HepG2 (cell line): ENCODE measurements around the gene MRPL36. TPM values are rescaled to one million over a fixed set of nuclear protein-coding genes. Genes with fewer than 3 reads are reported as not detected.

Experiments
- ATAC-seq: fragments of 200-7000 bp; cut with Tn5 transposase; 3 replicates; pipeline ENCODE4 v1.9.1; 2020; ENCODE audit warnings: mild to moderate bottlenecking, moderate library complexity
- BruUV-seq: library from RNA; stranded (reverse); fragments of 400-500 nt; replicated peaks from 2 replicates; lab custom pipeline; 2021; lab: Mats Ljungman, UMichigan
- CTCF ChIA-PET: fragments of 300-600 bp; formaldehyde crosslinking; extraction: SDS; loops from one replicate; lab custom pipeline; 2021; ENCODE audit warnings: low total read pairs, inconsistent platforms, low intra/inter-chr PET ratio; lab: Yijun Ruan, JAX
- POLR2A ChIA-PET: fragments of 350-600 bp; sonication (Branson Sonifier 250); formaldehyde crosslinking; loops from one replicate; lab custom pipeline; 2020; ENCODE audit warnings: antibody characterized with exemption, inconsistent platforms; lab: Yijun Ruan, JAX
- DNase-seq: peaks from one replicate; pipeline ENCODE4 v3.0.0-alpha.2; 2015; ENCODE audit warnings: low spot score
- FAIRE-seq: peaks from 3 replicates; lab custom pipeline; 2011; peaks lifted over from hg19 to GRCh38; lab: Jason Lieb, UNC
- H2AFZ ChIP-seq: one replicate; pipeline ENCODE4 v1.6.1; 2011; ENCODE audit warnings: low read length, inconsistent platforms
- H3K27ac ChIP-seq: fragments of 300-600 bp; 3 replicates; pipeline ENCODE4 v1.8.0; 2011; ENCODE audit warnings: mixed run types, mild to moderate bottlenecking, mixed read lengths, low read length, inconsistent platforms; ENCODE audit not compliant: insufficient read depth; ENCODE audit errors: extremely low read length
- H3K27me3 ChIP-seq, 2 experiments: fragments of 200-600 bp in 1 of 2; 2 replicates in 1 of 2; 3 replicates in 1 of 2; pipeline versions ENCODE4 v1.6.0 to v1.8.0; 2011; ENCODE audit warnings: low read length in 2 of 2, mild to moderate bottlenecking in 2 of 2, moderate library complexity in 2 of 2, inconsistent platforms in 1 of 2; ENCODE audit not compliant: insufficient read depth in 2 of 2, control insufficient read depth in 1 of 2
- H3K36me3 ChIP-seq, 2 experiments: fragments of 200-600 bp in 1 of 2; replicated peaks in 1 of 2; 2 replicates in 1 of 2; 3 replicates in 1 of 2; pipeline versions ENCODE4 v1.5.1 to v1.8.0; 2011; ENCODE audit warnings: low read length in 2 of 2, inconsistent platforms in 1 of 2; ENCODE audit not compliant: insufficient read depth in 2 of 2, control insufficient read depth in 1 of 2
- H3K4me1 ChIP-seq: 2 replicates; pipeline ENCODE4 v1.5.1; 2012; ENCODE audit warnings: low read length, inconsistent platforms; ENCODE audit not compliant: insufficient read depth
- H3K4me2 ChIP-seq: 2 replicates; pipeline ENCODE4 v1.6.0; 2011; ENCODE audit warnings: low read depth, low read length, inconsistent platforms
- H3K4me3 ChIP-seq, 3 experiments: fragments of 200-600 bp in 1 of 3; sonication (generic), shearing (Covaris generic) in 1 of 3; replicated peaks in 1 of 3; 2 replicates each; pipeline ENCODE4 v1.5.1; 2011 to 2016; ENCODE audit warnings: low read length in 3 of 3, inconsistent platforms in 2 of 3, low read depth in 2 of 3, mild to moderate bottlenecking in 2 of 3, control low read depth in 1 of 3, mixed read lengths in 1 of 3; ENCODE audit not compliant: insufficient read depth in 1 of 3
- H3K79me2 ChIP-seq: one replicate; pipeline ENCODE4 v1.6.1; 2011; ENCODE audit warnings: low read length, inconsistent platforms; ENCODE audit not compliant: insufficient read depth
- H3K9ac ChIP-seq: 2 replicates; pipeline ENCODE4 v1.6.0; 2011; ENCODE audit warnings: mild to moderate bottlenecking, low read depth, low read length, inconsistent platforms; ENCODE audit not compliant: insufficient read depth
- H3K9me3 ChIP-seq: 2 replicates; pipeline ENCODE4 v1.5.1; 2012; ENCODE audit warnings: mild to moderate bottlenecking, low read length
- H4K20me1 ChIP-seq: 2 replicates; pipeline ENCODE4 v1.6.0; 2011; ENCODE audit warnings: inconsistent platforms, mild to moderate bottlenecking, low read length, moderate library complexity; ENCODE audit not compliant: insufficient read depth
- CREB1 ChIP-seq, 2 experiments: fragments of 450-650 bp in 1 of 2; IDR thresholded peaks; 2 replicates each; pipeline ENCODE4 v1.6.1; 2016 to 2017; ENCODE audit warnings: control low read depth in 1 of 2, mild to moderate bottlenecking in 1 of 2, missing compliant biosample characterization in 1 of 2, missing genetic modification characterization in 1 of 2
- EHMT2 ChIP-seq: fragments of 200-600 bp; sonication (generic); IDR thresholded peaks from 2 replicates; pipeline ENCODE4 v1.7.0; 2017; ENCODE audit warnings: antibody characterized with exemption, low read depth, low read length, borderline replicate concordance
- HNRNPLL ChIP-seq: fragments of 200-400 bp; formaldehyde crosslinking; IDR thresholded peaks from 2 replicates; pipeline ENCODE4 v1.6.1; 2017; ENCODE audit warnings: mild to moderate bottlenecking, low read depth, low read length; ENCODE audit not compliant: poor library complexity, severe bottlenecking
- TEAD2 ChIP-seq: sonication (generic); formaldehyde crosslinking; IDR thresholded peaks from 2 replicates; pipeline ENCODE4 v1.9.0; 2021; ENCODE audit warnings: missing genetic modification reagents
- TOE1 ChIP-seq: sonication (generic); formaldehyde crosslinking; IDR thresholded peaks from 2 replicates; pipeline ENCODE4 v1.4.0; 2020; ENCODE audit warnings: mild to moderate bottlenecking, missing genetic modification reagents
- ZBTB3 ChIP-seq: sonication (generic); formaldehyde crosslinking; IDR thresholded peaks from 2 replicates; pipeline ENCODE4 v1.4.0; 2020; ENCODE audit warnings: low read depth, mild to moderate bottlenecking, moderate library complexity, missing genetic modification reagents, borderline replicate concordance
- ZNF276 ChIP-seq: sonication (generic); formaldehyde crosslinking; IDR thresholded peaks from 2 replicates; pipeline ENCODE4 v1.4.0; 2020; ENCODE audit warnings: mild to moderate bottlenecking, low read depth, missing genetic modification reagents
- ZNF652 ChIP-seq: IDR thresholded peaks from 2 replicates; pipeline ENCODE4 v1.6.1; 2016; ENCODE audit warnings: low read depth, borderline replicate concordance
- ZSCAN20 ChIP-seq: sonication (generic); formaldehyde crosslinking; IDR thresholded peaks from 2 replicates; pipeline ENCODE4 v1.4.0; 2020; ENCODE audit warnings: missing genetic modification reagents, mild to moderate bottlenecking, borderline replicate concordance
- ZSCAN22 ChIP-seq: sonication (generic); formaldehyde crosslinking; IDR thresholded peaks from 2 replicates; pipeline ENCODE4 v1.4.0; 2020; ENCODE audit warnings: mild to moderate bottlenecking, missing genetic modification reagents
- WGBS: methylation state at CpG from one replicate; pipeline ENCODE4 v1.1.6; 2017; ENCODE audit warnings: low lambda C conversion rate; 5-methylcytosine and 5-hydroxymethylcytosine counted together
- in situ Hi-C: cut with HindIII; loops from 2 replicates; pipeline ENCODE4 v1.10.0; 2017; ENCODE audit warnings: low pct_unique_long_range_greater_than_20kb; ENCODE audit not compliant: extremely low pct_ligation_motif_present
- intact Hi-C: fragments of 100-400 bp; cut with micrococcal nuclease; formaldehyde crosslinking; loops from one replicate; pipeline ENCODE4 v1.10.0; 2022; ENCODE audit not compliant: unreplicated experiment
- polyA plus RNA-seq, 8 experiments: library from polyadenylated mRNA; depleted of rRNA in 3 of 8; stranded (reverse) in 7 of 8; unstranded in 1 of 8; fragments of >200 nt; fragmentation: Illumina TruSeq in 4 of 8; extraction: Trizol in 4 of 8; gene quantifications; 2 replicates each; pipeline versions ENCODE4 v1.2.1 to v1.2.3, GENCODE V29; 2011 to 2016; ENCODE audit warnings: low read depth in 4 of 8, missing spikeins in 1 of 8, mixed read lengths in 1 of 8; ENCODE audit not compliant: insufficient read depth in 1 of 8
- total RNA-seq, 5 experiments: library from RNA; depleted of rRNA; stranded (reverse); fragments of >200 nt; fragmentation: Illumina TruSeq; extraction: Trizol; gene quantifications; 2 replicates each; pipeline ENCODE4 v1.2.3, GENCODE V29; 2016; ENCODE audit warnings: low read depth in 1 of 5

MRPL36 gene
- total and polyA plus RNA-seq, 2 of the 13 experiments (the other 11 are each of a cell fraction or from before 2014, with no cell fraction given) = 71.3 to 113 TPM

DNA sequence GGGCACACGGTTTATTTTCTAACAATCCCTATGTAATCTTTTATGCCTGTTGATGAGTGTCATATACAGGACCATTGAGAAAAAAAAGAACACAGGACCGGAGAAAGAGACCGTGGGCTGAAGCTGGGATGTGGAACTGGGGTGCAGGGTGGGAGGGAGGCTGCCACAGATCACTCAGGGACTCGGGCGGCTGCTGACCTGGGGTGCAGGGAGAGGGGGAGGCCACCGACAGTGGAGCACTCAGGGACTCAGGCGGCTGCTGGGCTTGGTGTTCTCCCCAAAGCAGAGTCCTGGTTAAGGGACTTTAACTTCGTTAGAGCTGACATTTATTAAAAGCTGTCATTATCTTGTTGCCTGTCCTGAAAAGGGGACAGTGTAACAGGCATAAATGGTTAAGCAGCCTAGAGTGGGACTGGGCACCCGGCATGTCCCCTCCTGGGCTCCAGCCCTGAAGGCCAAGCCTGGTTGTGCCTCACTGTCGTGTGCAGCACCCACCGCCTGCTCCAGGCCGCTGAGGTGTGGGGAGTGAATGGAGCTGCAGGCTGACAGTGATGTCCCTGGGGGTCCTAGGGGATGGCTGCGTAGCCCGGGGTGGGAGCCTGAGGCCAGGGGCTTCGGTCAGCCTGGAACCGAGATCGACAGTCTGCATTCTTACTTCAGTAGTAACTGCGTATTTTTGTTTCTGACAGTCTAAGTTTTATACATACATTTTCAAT lies 15.6 kb upstream of the MRPL36 start:
- no peak overlapping the region for H3K9ac ChIP-seq
- no peaks in the 10 kb centered on the region for H3K79me2 ChIP-seq
- intact Hi-C loops (no loop called here), in situ Hi-C loops (no loop called here)
- POLR2A ChIA-PET = no interaction called here
- CTCF ChIA-PET = no interaction called here
- no peak overlapping the region for H3K27ac ChIP-seq
- no TSS peak for BruUV-seq
- H3K4me2 ChIP-seq = no peak overlapping the region
- DNase-seq = no peak
- no peak overlapping the region for H3K4me3 ChIP-seq
- no peaks in the 10 kb centered on the region for H3K9me3 ChIP-seq
- no peaks in the 10 kb centered on the region for H4K20me1 ChIP-seq
- 98% methylated on average over 15 of the region's 18 CpGs for WGBS
- no peak for TF ChIP-seq ZNF652
- no peak overlapping the region for H2AFZ ChIP-seq
- FAIRE-seq = no peak
- no peaks in the 10 kb centered on the region for H3K4me1 ChIP-seq
- H3K36me3 ChIP-seq = peaks cover 30 to 65% of the 10 kb centered on the region in 2 experiments
- peak; percentile 22; the same call in 1 of the 3 replicates for ATAC-seq
- no peaks in the 10 kb centered on the region for H3K27me3 ChIP-seq

DNA sequence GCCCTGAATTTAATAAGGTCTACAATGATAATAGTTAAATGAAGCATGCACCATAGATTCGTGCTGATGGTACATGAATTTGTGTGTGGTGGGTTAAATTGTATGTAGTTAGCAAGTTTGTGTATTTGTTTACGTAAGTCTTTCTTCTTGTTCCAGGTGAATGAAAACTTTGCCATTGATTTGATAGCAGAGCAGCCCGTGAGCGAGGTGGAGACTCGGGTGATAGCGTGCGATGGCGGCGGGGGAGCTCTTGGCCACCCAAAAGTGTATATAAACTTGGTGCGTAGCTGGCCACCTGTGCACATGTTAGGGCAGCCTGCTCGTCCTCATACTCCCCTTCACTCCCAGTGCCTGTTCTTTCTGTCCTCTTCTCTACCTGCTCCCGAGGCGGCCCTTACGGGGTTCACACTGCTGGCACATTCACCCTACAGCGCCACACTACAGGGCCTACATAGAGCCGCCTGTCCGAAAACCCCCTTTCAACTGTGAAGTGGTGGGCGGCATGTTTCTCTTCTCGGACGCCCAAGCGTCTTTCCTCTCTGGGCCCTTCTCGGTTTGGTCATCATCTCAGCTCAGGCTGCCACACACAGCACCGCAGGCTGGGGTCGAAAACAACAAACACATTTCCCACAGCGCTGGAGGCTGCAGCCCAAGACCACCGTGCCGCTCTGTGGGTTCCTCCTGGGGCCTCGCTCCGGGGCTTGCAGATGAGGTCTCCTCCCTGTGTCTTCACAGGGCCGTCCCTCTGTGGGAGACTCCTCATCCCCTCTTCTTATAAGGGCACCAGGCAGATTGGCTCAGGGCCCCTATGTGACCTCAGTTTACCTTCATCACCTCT lies 14.8 kb upstream of the MRPL36 start:
- BruUV-seq = no TSS peak
- Histone ChIP-seq H3K4me1 (no peaks in the 10 kb centered on the region), H3K4me2 (no peak overlapping the region), H3K9ac (no peak overlapping the region), H3K27ac (no peak overlapping the region), H4K20me1 (peaks cover 3% of the 10 kb centered on the region; the same call in 1 of the 2 replicates), H3K4me3 (no peak overlapping the region), H3K36me3 (peaks cover 36 to 67% of the 10 kb centered on the region in 2 experiments), H2AFZ (no peak overlapping the region), H3K9me3 (no peaks in the 10 kb centered on the region), H3K27me3 (no peaks in the 10 kb centered on the region), H3K79me2 (peaks cover under 1% of the 10 kb centered on the region)
- WGBS = 97% methylated on average over 30 of the region's 30 CpGs
- in situ Hi-C loops (no loop called here), intact Hi-C loops (no loop called here)
- ChIA-PET CTCF (no interaction called here), POLR2A (no interaction called here)
- DNase-seq (no peak), ATAC-seq (no peak), FAIRE-seq (no peak)
- TF ChIP-seq HNRNPLL = no peak
- TF ChIP-seq CREB1 (IDR thresholded peaks at IDR 0.05) = no peak
- TF ChIP-seq CREB1 (CRISPR knock-in tag; IDR thresholded peaks at IDR 0.05) = no peak
- no peak for TF ChIP-seq ZSCAN20 (CRISPR knock-in tag)
- TF ChIP-seq TOE1 (CRISPR knock-in tag) = no peak
- TF ChIP-seq ZNF276 (CRISPR knock-in tag) = no peak
- TF ChIP-seq ZSCAN22 = no peak
- TF ChIP-seq ZBTB3 = no peak
- no peak for TF ChIP-seq TEAD2 (CRISPR knock-in tag)
- no peak for TF ChIP-seq EHMT2
